A549 (cell line): Measurements from ENCODE around the gene ATP10B. TPM values are rescaled to one million over a fixed set of nuclear protein-coding genes. Genes with fewer than 3 reads are reported as not detected.

Source experiments
- ATAC-seq, 2 experiments: fragments of 200-7000 bp in 1 of 2; fragments of >200 bp in 1 of 2; cut with Nextera tagmentation in 1 of 2; cut with Tn5 transposase in 1 of 2; 3 replicates each; pipeline versions ENCODE4 v1.8.0 to v1.9.1; 2018 to 2020; ENCODE audit warnings: mild to moderate bottlenecking in 1 of 2, moderate library complexity in 1 of 2
- CTCF ChIA-PET: fragments of 300-600 bp; sonication (Branson Sonifier 250); formaldehyde crosslinking; extraction: SDS; loops from one replicate; lab custom pipeline; 2021; ENCODE audit warnings: antibody characterized with exemption, inconsistent platforms; lab: Yijun Ruan, JAX
- POLR2A ChIA-PET: fragments of 350-600 bp; formaldehyde crosslinking; extraction: SDS; loops from one replicate; lab custom pipeline; 2021; ENCODE audit warnings: antibody characterized with exemption, inconsistent platforms; lab: Yijun Ruan, JAX
- DNase-seq, 2 experiments: peaks; one replicate each; pipeline versions ENCODE4 v3.0.0 to v3.0.0-alpha.2; 2011 to 2016; ENCODE audit warnings: low read depth in 1 of 2, low spot score in 1 of 2
- FAIRE-seq: peaks from 2 replicates; lab custom pipeline; 2011; peaks lifted over from hg19 to GRCh38; lab: Jason Lieb, UNC
- H3K27ac ChIP-seq, 2 experiments: fragments of >200 bp; sonication (Bioruptor Twin); formaldehyde crosslinking; 3 replicates each; pipeline ENCODE4 v1.5.1; 2016 to 2017
- H3K4me1 ChIP-seq: fragments of >200 bp; sonication (Bioruptor Twin); formaldehyde crosslinking; 3 replicates; pipeline ENCODE4 v1.6.1; 2016
- H3K4me2 ChIP-seq: fragments of >200 bp; sonication (Bioruptor Twin); formaldehyde crosslinking; 3 replicates; pipeline ENCODE4 v1.6.1; 2016
- H3K4me3 ChIP-seq: fragments of >200 bp; sonication (Bioruptor Twin); formaldehyde crosslinking; 3 replicates; pipeline ENCODE4 v1.5.1; 2016
- H3K9me3 ChIP-seq: fragments of >200 bp; sonication (Bioruptor Twin); formaldehyde crosslinking; 3 replicates; pipeline ENCODE4 v1.6.1; 2016
- ATOH8 ChIP-seq: fragments of 250-450 bp; sonication (Bioruptor Pico); IDR thresholded peaks from 2 replicates; pipeline ENCODE4 v1.5.0; 2020; ENCODE audit warnings: low read depth, mild to moderate bottlenecking, moderate library complexity
- BHLHE40 ChIP-seq: IDR thresholded peaks from 2 replicates; pipeline ENCODE4 v1.6.1; 2012; ENCODE audit warnings: low read depth, low read length, inconsistent platforms
- CBX2 ChIP-seq: fragments of 200-600 bp; sonication (generic); IDR thresholded peaks from 2 replicates; pipeline ENCODE4 v1.6.1; 2016; ENCODE audit warnings: low read depth, mild to moderate bottlenecking, borderline replicate concordance
- CEBPB ChIP-seq, 2 experiments: fragments of >200 bp in 1 of 2; sonication (Bioruptor Twin) in 1 of 2; formaldehyde crosslinking in 1 of 2; IDR thresholded peaks; 2 replicates each; pipeline ENCODE4 v1.6.1; 2012 to 2016
- CHD2 ChIP-seq: fragments of 150-350 bp; IDR thresholded peaks from 2 replicates; pipeline ENCODE4 v1.6.1; 2014; ENCODE audit warnings: low read length; ENCODE audit not compliant: partially characterized antibody
- CHD4 ChIP-seq: fragments of 200-600 bp; sonication (generic); IDR thresholded peaks from 2 replicates; pipeline ENCODE4 v1.6.1; 2016; ENCODE audit warnings: antibody characterized with exemption, mild to moderate bottlenecking, borderline replicate concordance
- CTCF ChIP-seq: fragments of >200 bp; sonication (Bioruptor Twin); formaldehyde crosslinking; IDR thresholded peaks from 3 replicates; pipeline ENCODE4 v1.5.1; 2016
- E2F6 ChIP-seq: IDR thresholded peaks from 2 replicates; pipeline ENCODE4 v1.6.1; 2012; ENCODE audit warnings: low read depth, borderline replicate concordance
- EHMT2 ChIP-seq: fragments of 200-600 bp; sonication (generic); IDR thresholded peaks from 2 replicates; pipeline ENCODE4 v1.6.1; 2016; ENCODE audit warnings: antibody characterized with exemption, low read depth, mild to moderate bottlenecking, moderate library complexity
- EP300 ChIP-seq, 2 experiments: fragments of >200 bp; sonication (Bioruptor Twin); formaldehyde crosslinking; IDR thresholded peaks; 2 replicates in 1 of 2; 3 replicates in 1 of 2; pipeline ENCODE4 v1.6.1; 2016 to 2017
- ESRRA ChIP-seq: fragments of 150-350 bp; IDR thresholded peaks from 2 replicates; pipeline ENCODE4 v1.6.1; 2014; ENCODE audit warnings: mild to moderate bottlenecking, low read length, borderline replicate concordance
- FOXS1 ChIP-seq: fragments of 250-450 bp; sonication (Bioruptor Pico); IDR thresholded peaks from 2 replicates; pipeline ENCODE4 v1.5.0; 2020; ENCODE audit warnings: mild to moderate bottlenecking, moderate library complexity
- HDAC2 ChIP-seq: fragments of 200-600 bp; sonication (generic); IDR thresholded peaks from 2 replicates; pipeline ENCODE4 v1.6.1; 2016
- HOXA7 ChIP-seq: fragments of 250-450 bp; sonication (Bioruptor Pico); IDR thresholded peaks from 2 replicates; pipeline ENCODE4 v1.5.0; 2020; ENCODE audit warnings: mild to moderate bottlenecking, moderate library complexity
- JUN ChIP-seq, 2 experiments: fragments of >200 bp; sonication (Bioruptor Twin); formaldehyde crosslinking; IDR thresholded peaks; 2 replicates in 1 of 2; 3 replicates in 1 of 2; pipeline ENCODE4 v1.6.1; 2016 to 2017
- MAX ChIP-seq: IDR thresholded peaks from 2 replicates; pipeline ENCODE4 v1.6.1; 2012
- MAZ ChIP-seq: fragments of 150-350 bp; IDR thresholded peaks from 2 replicates; pipeline ENCODE4 v1.6.1; 2014; ENCODE audit warnings: antibody characterized with exemption, low read depth, low read length, borderline replicate concordance
- MYC ChIP-seq: IDR thresholded peaks from 2 replicates; pipeline ENCODE4 v1.6.1; 2012; ENCODE audit warnings: mild to moderate bottlenecking, inconsistent platforms, low read length, improper control_type of control experiment, borderline replicate concordance
- NFE2L2 ChIP-seq: fragments of 150-350 bp; conservative IDR thresholded peaks from 2 replicates; pipeline ENCODE4 v1.6.1; 2014; ENCODE audit warnings: low read length
- POLR2AphosphoS2 ChIP-seq: conservative IDR thresholded peaks from 2 replicates; pipeline ENCODE4 v1.6.1; 2012; ENCODE audit warnings: low read length, improper control_type of control experiment, inconsistent platforms
- RAD21 ChIP-seq, 2 experiments: fragments of >200 bp in 1 of 2; sonication (Bioruptor Twin) in 1 of 2; formaldehyde crosslinking in 1 of 2; IDR thresholded peaks in 1 of 2; conservative IDR thresholded peaks in 1 of 2; 2 replicates in 1 of 2; 3 replicates in 1 of 2; pipeline ENCODE4 v1.6.1; 2012 to 2018; ENCODE audit warnings: inconsistent platforms in 1 of 2
- RCOR1 ChIP-seq: fragments of 150-350 bp; IDR thresholded peaks from 2 replicates; pipeline ENCODE4 v1.6.1; 2014; ENCODE audit warnings: antibody characterized with exemption, low read length, low read depth
- RNF2 ChIP-seq: fragments of 200-600 bp; sonication (generic); IDR thresholded peaks from 2 replicates; pipeline ENCODE4 v1.6.1; 2016; ENCODE audit warnings: low read depth, mild to moderate bottlenecking, antibody characterized with exemption, moderate library complexity, borderline replicate concordance
- SREBF2 ChIP-seq: fragments of 450-650 bp; IDR thresholded peaks from 2 replicates; pipeline ENCODE4 v1.6.1; 2014; ENCODE audit warnings: mild to moderate bottlenecking, moderate library complexity
- TP53 ChIP-seq: fragments of 250-450 bp; sonication (Bioruptor Pico); IDR thresholded peaks from 2 replicates; pipeline ENCODE4 v1.5.0; 2021; ENCODE audit warnings: mild to moderate bottlenecking, moderate library complexity
- USF2 ChIP-seq: fragments of 450-650 bp; IDR thresholded peaks from 2 replicates; pipeline ENCODE4 v1.6.1; 2014; ENCODE audit warnings: antibody characterized with exemption
- ZC3H11A ChIP-seq: fragments of 450-650 bp; IDR thresholded peaks from 2 replicates; pipeline ENCODE4 v1.6.1; 2014; ENCODE audit warnings: antibody characterized with exemption, mild to moderate bottlenecking
- ZFP36 ChIP-seq: fragments of 450-650 bp; IDR thresholded peaks from 2 replicates; pipeline ENCODE4 v1.6.1; 2014; ENCODE audit warnings: borderline replicate concordance; ENCODE audit not compliant: partially characterized antibody
- ZNF302 ChIP-seq: fragments of 250-450 bp; sonication (Bioruptor Pico); IDR thresholded peaks from 2 replicates; pipeline ENCODE4 v1.9.0; 2021; ENCODE audit warnings: inconsistent platforms, mild to moderate bottlenecking, moderate library complexity
- ZSCAN20 ChIP-seq: fragments of 250-450 bp; sonication (Bioruptor Pico); IDR thresholded peaks from 2 replicates; pipeline ENCODE4 v1.8.0; 2022; ENCODE audit warnings: mild to moderate bottlenecking, moderate library complexity
- WGBS: methylation state at CpG from one replicate; pipeline ENCODE4 v1.1.6; 2017; ENCODE audit errors: missing lambda C conversion rate; 5-methylcytosine and 5-hydroxymethylcytosine counted together
- polyA plus RNA-seq, 4 experiments: library from polyadenylated mRNA; depleted of rRNA in 3 of 4; stranded (reverse); fragments of >200 nt; fragmentation: RNase III in 1 of 4; extraction: RNeasy Plus Mini Kit Qiagen cat#74134 plus additional on column Dnase treatment in 1 of 4; gene quantifications; 2 replicates in 3 of 4; 3 replicates in 1 of 4; pipeline ENCODE4 v1.2.3, GENCODE V29; 2011 to 2017

Gene ATP10B
- polyA plus RNA-seq, 2 of the 4 experiments (the other 2 are of a cell fraction), result not detected

- no peak for DNase-seq
- TF ChIP-seq POLR2AphosphoS2 (no peak), ATOH8 (CRISPR knock-in tag) (no peak), CBX2 (no peak), SREBF2 (no peak), HOXA7 (CRISPR knock-in tag) (no peak), MYC (no peak), CHD2 (no peak), USF2 (no peak), CTCF (no peak), ZC3H11A (no peak), MAZ (no peak), RCOR1 (no peak)
- TF ChIP-seq, all 56 proteins: peak for 0
- no peak overlapping the region for H3K4me2 ChIP-seq
- no peaks in the 10 kb centered on the region for H3K4me1 ChIP-seq
- ATAC-seq (no peak), FAIRE-seq (no peak)
- POLR2A ChIA-PET, result no interaction called here
- no peak overlapping the region for H3K4me3 ChIP-seq
- no peak overlapping the region for H3K27ac ChIP-seq
- CTCF ChIA-PET, result no interaction called here
- no peaks in the 10 kb centered on the region for H3K9me3 ChIP-seq
Observed at GRCh38 chr5:160534914-160535313, 317.1 kb downstream of the ATP10B start.

- CTCF ChIA-PET, result no interaction called here
- Histone ChIP-seq H3K4me3 (no peak overlapping the region), H3K27ac (no peak overlapping the region), H3K9me3 (no peaks in the 10 kb centered on the region), H3K4me2 (no peak overlapping the region), H3K4me1 (no peaks in the 10 kb centered on the region)
- DNase-seq (no peak), FAIRE-seq (no peak), ATAC-seq (no peak)
- no peak for TF ChIP-seq BHLHE40
- TF ChIP-seq ZSCAN20 (CRISPR knock-in tag), result no peak
- TF ChIP-seq ESRRA, result no peak
- TF ChIP-seq CEBPB (IDR thresholded peaks at IDR 0.05), result no peak
- no peak for TF ChIP-seq TP53 (CRISPR knock-in tag)
- no peak for TF ChIP-seq E2F6
- no peak for TF ChIP-seq POLR2AphosphoS2
- POLR2A ChIA-PET, result no interaction called here
- 19% methylated on average over 3 of the region's 3 CpGs for WGBS
Observed at GRCh38 chr5:160534125-160534524, 317.9 kb downstream of the ATP10B start.

GRCh38 chr5:160525471-160526261 lies 326.3 kb downstream of the ATP10B start:
- no peak for ATAC-seq
- no peak for DNase-seq
- Histone ChIP-seq H3K27ac (no peak overlapping the region), H3K4me2 (no peak overlapping the region), H3K4me3 (no peak overlapping the region), H3K4me1 (no peaks in the 10 kb centered on the region), H3K9me3 (no peaks in the 10 kb centered on the region)
- CTCF ChIA-PET, result interaction anchor here (1.4 kb wide), 1 partner anchor 87 kb away, joined by 5 read pairs; no protein-coding TSS in a partner anchor
- WGBS, result 8% methylated on average over 3 of the region's 3 CpGs
- POLR2A ChIA-PET, result no interaction called here
- FAIRE-seq, result no peak
- TF ChIP-seq EHMT2 (no peak), MAZ (no peak), CHD4 (no peak), RNF2 (no peak), MAX (no peak), FOXS1 (no peak), EP300 (IDR thresholded peaks at IDR 0.05) (no peak), HDAC2 (no peak), ZFP36 (no peak), RAD21 (conservative IDR thresholded peaks at IDR 0.05 in 1 of 2, IDR thresholded peaks at IDR 0.05 in 1 of 2) (no peak), ZNF302 (CRISPR knock-in tag) (no peak), TP53 (CRISPR knock-in tag) (no peak), JUN (IDR thresholded peaks at IDR 0.05) (no peak), BHLHE40 (no peak), NFE2L2 (no peak)
